GM12878 (cell line): Measurements from ENCODE around the gene METTL18. TPM values are rescaled to one million over a fixed set of nuclear protein-coding genes. Genes with fewer than 3 reads are reported as not detected.
A peak's percentile ranks its signal among the peaks of the same experiment; 100 is the strongest.

ENCODE experiments used
- BCL11A ChIP-seq: IDR thresholded peaks from 2 replicates; pipeline ENCODE4 v1.6.1; 2011; ENCODE audit warnings: low read depth, low read length
- CBX5 ChIP-seq: sonication (generic); IDR thresholded peaks from 2 replicates; pipeline ENCODE4 v1.6.1; 2016; ENCODE audit warnings: low read depth, moderate library complexity, mild to moderate bottlenecking, inconsistent platforms
- EED ChIP-seq: sonication (generic); IDR thresholded peaks from 2 replicates; pipeline ENCODE4 v1.6.1; 2016; ENCODE audit warnings: antibody characterized with exemption, low read depth
- ESRRA ChIP-seq: IDR thresholded peaks from 2 replicates; pipeline ENCODE4 v1.6.1; 2012; ENCODE audit warnings: mild to moderate bottlenecking, low read length, improper control_type of control experiment
- ETV6 ChIP-seq, 2 experiments: fragments of 450-650 bp in 1 of 2; IDR thresholded peaks in 1 of 2; conservative IDR thresholded peaks in 1 of 2; 2 replicates each; pipeline ENCODE4 v1.6.1; 2014; ENCODE audit warnings: antibody characterized with exemption in 1 of 2, borderline replicate concordance in 1 of 2, low read depth in 1 of 2, mild to moderate bottlenecking in 1 of 2, moderate library complexity in 1 of 2
- MYC ChIP-seq: IDR thresholded peaks from 2 replicates; pipeline ENCODE4 v1.6.1; 2011; ENCODE audit warnings: mild to moderate bottlenecking, low read length, moderate library complexity, inconsistent platforms; ENCODE audit not compliant: insufficient read depth, insufficient replicate concordance, insufficient read length, severe bottlenecking
- NR2C1 ChIP-seq: fragments of 450-650 bp; IDR thresholded peaks from 2 replicates; pipeline ENCODE4 v1.6.1; 2017; ENCODE audit warnings: antibody characterized with exemption, mild to moderate bottlenecking, moderate library complexity
- NR2F1 ChIP-seq: fragments of 450-650 bp; conservative IDR thresholded peaks from 2 replicates; pipeline ENCODE4 v1.6.1; 2017; ENCODE audit warnings: mild to moderate bottlenecking
- PAX5 ChIP-seq: IDR thresholded peaks from 2 replicates; pipeline ENCODE4 v1.6.1; 2011; ENCODE audit warnings: low read depth, low read length, borderline replicate concordance
- RB1 ChIP-seq: fragments of 450-650 bp; formaldehyde crosslinking; IDR thresholded peaks from 2 replicates; pipeline ENCODE4 v1.6.1; 2017; ENCODE audit warnings: mild to moderate bottlenecking, borderline replicate concordance
- RBBP5 ChIP-seq: fragments of 200-600 bp; sonication (generic); conservative IDR thresholded peaks from 2 replicates; pipeline ENCODE4 v1.6.1; 2016
- SMAD1 ChIP-seq: fragments of 450-650 bp; IDR thresholded peaks from 2 replicates; pipeline ENCODE4 v1.6.1; 2018; ENCODE audit warnings: mild to moderate bottlenecking, low read depth; ENCODE audit not compliant: partially characterized antibody
- SMARCA5 ChIP-seq: fragments of 450-650 bp; IDR thresholded peaks from 2 replicates; pipeline ENCODE4 v1.6.1; 2017; ENCODE audit warnings: mild to moderate bottlenecking
- ZNF217 ChIP-seq: fragments of 450-650 bp; IDR thresholded peaks from 2 replicates; pipeline ENCODE4 v1.6.1; 2017; ENCODE audit warnings: antibody characterized with exemption, mild to moderate bottlenecking
- polyA plus RNA-seq, 11 experiments: library from polyadenylated mRNA; depleted of rRNA in 4 of 11; unstranded in 6 of 11; stranded (reverse) in 5 of 11; fragments of >200 nt; fragmentation: Nextera tagmentation in 4 of 11; fragmentation: Illumina TruSeq in 1 of 11; extraction: Ambion mirVana in 4 of 11; extraction: Trizol in 1 of 11; gene quantifications; 1 replicate in 1 of 11; 2 replicates in 10 of 11; pipeline versions ENCODE4 v1.2.1 to v1.2.3, GENCODE V29; 2011 to 2016; ENCODE audit warnings: inconsistent platforms in 2 of 11, missing spikeins in 2 of 11, low read depth in 1 of 11
- total RNA-seq, 4 experiments: library from RNA; depleted of rRNA in 3 of 4; stranded (reverse); fragments of >200 nt in 3 of 4; fragmentation: Illumina TruSeq in 1 of 4; extraction: Trizol in 1 of 4; gene quantifications; 2 replicates each; pipeline versions ENCODE4 v1.2.1 to v1.2.3, GENCODE V29; 2013 to 2021
- TF ChIP-seq, protein P1 (sequence below): fragments of 450-650 bp; IDR thresholded peaks from 2 replicates; pipeline ENCODE4 v1.6.1; 2017; ENCODE audit warnings: antibody characterized with exemption, mild to moderate bottlenecking, moderate library complexity
- TF ChIP-seq, protein P2 (sequence below): fragments of 450-650 bp; conservative IDR thresholded peaks from 2 replicates; pipeline ENCODE4 v1.6.1; 2017; ENCODE audit warnings: mild to moderate bottlenecking, moderate library complexity
- TF ChIP-seq, protein P3 (sequence below): IDR thresholded peaks from 2 replicates; pipeline ENCODE4 v1.6.1; 2011; ENCODE audit warnings: borderline replicate concordance, low read depth, mild to moderate bottlenecking, moderate library complexity, low read length; ENCODE audit not compliant: insufficient read depth, poor library complexity, severe bottlenecking
- TF ChIP-seq, protein P4 (sequence below): fragments of 450-650 bp; IDR thresholded peaks from 2 replicates; pipeline ENCODE4 v1.6.1; 2016; ENCODE audit warnings: mild to moderate bottlenecking, moderate library complexity, borderline replicate concordance

Gene METTL18
- total and polyA plus RNA-seq, 10 of the 15 experiments (the other 5 are each of a cell fraction or from before 2014, with no cell fraction given), result 8.1 to 31.8 (median 12.8) TPM

DNA sequence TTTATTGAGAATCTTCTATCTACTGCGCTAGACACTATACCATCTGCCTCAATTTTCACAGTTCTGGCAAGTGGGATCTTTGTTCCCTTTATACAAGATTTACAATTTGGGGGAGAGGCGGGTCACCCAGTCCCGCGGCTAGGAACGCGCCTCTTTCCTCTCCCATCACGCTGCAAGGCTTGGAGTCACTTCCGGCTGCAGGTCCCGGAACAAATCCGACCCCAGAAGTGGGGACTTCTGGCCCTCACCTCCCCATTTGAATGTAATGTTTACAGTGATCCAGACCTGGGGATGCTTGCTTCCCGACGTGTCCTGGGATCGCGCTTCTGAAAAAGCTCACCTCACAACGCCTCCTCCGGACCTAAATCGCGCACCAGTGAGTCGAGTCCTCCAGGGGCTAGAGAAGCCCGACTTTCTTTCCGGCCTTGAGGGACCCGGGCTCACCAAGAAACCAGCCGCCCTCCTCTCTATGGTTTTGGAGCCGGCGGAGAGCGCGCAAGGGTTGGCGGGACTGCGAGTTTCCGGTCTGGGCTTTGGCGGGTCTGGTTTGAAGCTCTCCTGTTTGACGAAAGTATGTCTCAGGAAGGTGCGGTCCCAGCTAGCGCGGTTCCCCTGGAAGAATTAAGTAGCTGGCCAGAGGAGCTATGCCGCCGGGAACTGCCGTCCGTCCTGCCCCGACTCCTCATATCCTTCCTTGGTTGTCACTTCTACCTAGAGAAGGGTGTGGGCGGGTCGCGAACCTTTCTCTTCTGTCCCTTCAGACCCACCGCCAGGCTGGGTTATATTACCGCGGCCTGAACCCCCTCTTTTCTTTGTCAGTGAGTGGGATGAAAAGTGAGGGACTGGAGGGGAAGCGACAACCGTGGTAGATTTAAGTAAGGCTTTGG lies at the start of gene METTL18 (continued):
- TF ChIP-seq RBBP5 (no peak; the same call in 1 of the 2 replicates), ESRRA (0 out of 2 replicates have a peak, but pooled peaks have one; percentile 44), ZNF217 (no peak), NR2C1 (peak; percentile 90), EED (0 out of 2 replicates have a peak, but pooled peaks have one; percentile 29), ETV6 (conservative IDR thresholded peaks at IDR 0.05 in 1 of 2, IDR thresholded peaks at IDR 0.05 in 1 of 2; ENCODE audit: borderline replicate concordance in 1 of 2, low read depth in 1 of 2) (peak in 1 of 2 experiments; percentile 53; a peak in 2 of 4 replicates), NR2F1 (no peak), CBX5 (0 out of 2 replicates have a peak, but pooled peaks have one; percentile 76), BCL11A (no peak), RB1 (peak; percentile 86; the same call in 1 of the 2 replicates), SMAD1 (peak; percentile 62), PAX5 (no peak), MYC (peak; percentile 29), SMARCA5 (no peak)
- TF ChIP-seq, protein P1, sequence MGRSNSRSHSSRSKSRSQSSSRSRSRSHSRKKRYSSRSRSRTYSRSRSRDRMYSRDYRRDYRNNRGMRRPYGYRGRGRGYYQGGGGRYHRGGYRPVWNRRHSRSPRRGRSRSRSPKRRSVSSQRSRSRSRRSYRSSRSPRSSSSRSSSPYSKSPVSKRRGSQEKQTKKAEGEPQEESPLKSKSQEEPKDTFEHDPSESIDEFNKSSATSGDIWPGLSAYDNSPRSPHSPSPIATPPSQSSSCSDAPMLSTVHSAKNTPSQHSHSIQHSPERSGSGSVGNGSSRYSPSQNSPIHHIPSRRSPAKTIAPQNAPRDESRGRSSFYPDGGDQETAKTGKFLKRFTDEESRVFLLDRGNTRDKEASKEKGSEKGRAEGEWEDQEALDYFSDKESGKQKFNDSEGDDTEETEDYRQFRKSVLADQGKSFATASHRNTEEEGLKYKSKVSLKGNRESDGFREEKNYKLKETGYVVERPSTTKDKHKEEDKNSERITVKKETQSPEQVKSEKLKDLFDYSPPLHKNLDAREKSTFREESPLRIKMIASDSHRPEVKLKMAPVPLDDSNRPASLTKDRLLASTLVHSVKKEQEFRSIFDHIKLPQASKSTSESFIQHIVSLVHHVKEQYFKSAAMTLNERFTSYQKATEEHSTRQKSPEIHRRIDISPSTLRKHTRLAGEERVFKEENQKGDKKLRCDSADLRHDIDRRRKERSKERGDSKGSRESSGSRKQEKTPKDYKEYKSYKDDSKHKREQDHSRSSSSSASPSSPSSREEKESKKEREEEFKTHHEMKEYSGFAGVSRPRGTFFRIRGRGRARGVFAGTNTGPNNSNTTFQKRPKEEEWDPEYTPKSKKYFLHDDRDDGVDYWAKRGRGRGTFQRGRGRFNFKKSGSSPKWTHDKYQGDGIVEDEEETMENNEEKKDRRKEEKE, result no peak
- TF ChIP-seq, protein P2, sequence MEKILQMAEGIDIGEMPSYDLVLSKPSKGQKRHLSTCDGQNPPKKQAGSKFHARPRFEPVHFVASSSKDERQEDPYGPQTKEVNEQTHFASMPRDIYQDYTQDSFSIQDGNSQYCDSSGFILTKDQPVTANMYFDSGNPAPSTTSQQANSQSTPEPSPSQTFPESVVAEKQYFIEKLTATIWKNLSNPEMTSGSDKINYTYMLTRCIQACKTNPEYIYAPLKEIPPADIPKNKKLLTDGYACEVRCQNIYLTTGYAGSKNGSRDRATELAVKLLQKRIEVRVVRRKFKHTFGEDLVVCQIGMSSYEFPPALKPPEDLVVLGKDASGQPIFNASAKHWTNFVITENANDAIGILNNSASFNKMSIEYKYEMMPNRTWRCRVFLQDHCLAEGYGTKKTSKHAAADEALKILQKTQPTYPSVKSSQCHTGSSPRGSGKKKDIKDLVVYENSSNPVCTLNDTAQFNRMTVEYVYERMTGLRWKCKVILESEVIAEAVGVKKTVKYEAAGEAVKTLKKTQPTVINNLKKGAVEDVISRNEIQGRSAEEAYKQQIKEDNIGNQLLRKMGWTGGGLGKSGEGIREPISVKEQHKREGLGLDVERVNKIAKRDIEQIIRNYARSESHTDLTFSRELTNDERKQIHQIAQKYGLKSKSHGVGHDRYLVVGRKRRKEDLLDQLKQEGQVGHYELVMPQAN, result peak; percentile 98
- TF ChIP-seq, protein P3, sequence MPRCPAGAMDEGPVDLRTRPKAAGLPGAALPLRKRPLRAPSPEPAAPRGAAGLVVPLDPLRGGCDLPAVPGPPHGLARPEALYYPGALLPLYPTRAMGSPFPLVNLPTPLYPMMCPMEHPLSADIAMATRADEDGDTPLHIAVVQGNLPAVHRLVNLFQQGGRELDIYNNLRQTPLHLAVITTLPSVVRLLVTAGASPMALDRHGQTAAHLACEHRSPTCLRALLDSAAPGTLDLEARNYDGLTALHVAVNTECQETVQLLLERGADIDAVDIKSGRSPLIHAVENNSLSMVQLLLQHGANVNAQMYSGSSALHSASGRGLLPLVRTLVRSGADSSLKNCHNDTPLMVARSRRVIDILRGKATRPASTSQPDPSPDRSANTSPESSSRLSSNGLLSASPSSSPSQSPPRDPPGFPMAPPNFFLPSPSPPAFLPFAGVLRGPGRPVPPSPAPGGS, result no peak
- TF ChIP-seq, protein P4, sequence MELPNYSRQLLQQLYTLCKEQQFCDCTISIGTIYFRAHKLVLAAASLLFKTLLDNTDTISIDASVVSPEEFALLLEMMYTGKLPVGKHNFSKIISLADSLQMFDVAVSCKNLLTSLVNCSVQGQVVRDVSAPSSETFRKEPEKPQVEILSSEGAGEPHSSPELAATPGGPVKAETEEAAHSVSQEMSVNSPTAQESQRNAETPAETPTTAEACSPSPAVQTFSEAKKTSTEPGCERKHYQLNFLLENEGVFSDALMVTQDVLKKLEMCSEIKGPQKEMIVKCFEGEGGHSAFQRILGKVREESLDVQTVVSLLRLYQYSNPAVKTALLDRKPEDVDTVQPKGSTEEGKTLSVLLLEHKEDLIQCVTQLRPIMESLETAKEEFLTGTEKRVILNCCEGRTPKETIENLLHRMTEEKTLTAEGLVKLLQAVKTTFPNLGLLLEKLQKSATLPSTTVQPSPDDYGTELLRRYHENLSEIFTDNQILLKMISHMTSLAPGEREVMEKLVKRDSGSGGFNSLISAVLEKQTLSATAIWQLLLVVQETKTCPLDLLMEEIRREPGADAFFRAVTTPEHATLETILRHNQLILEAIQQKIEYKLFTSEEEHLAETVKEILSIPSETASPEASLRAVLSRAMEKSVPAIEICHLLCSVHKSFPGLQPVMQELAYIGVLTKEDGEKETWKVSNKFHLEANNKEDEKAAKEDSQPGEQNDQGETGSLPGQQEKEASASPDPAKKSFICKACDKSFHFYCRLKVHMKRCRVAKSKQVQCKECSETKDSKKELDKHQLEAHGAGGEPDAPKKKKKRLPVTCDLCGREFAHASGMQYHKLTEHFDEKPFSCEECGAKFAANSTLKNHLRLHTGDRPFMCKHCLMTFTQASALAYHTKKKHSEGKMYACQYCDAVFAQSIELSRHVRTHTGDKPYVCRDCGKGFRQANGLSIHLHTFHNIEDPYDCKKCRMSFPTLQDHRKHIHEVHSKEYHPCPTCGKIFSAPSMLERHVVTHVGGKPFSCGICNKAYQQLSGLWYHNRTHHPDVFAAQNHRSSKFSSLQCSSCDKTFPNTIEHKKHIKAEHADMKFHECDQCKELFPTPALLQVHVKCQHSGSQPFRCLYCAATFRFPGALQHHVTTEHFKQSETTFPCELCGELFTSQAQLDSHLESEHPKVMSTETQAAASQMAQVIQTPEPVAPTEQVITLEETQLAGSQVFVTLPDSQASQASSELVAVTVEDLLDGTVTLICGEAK, result peak; percentile 94
